DMS79 treated with DMSO at 0.1 percent for 48 hours (cell line): ENCODE results near the gene SDHA.
"Not testable (repeated sequence)": the region's sequence is repeated elsewhere in the genome, so short reads cannot be mapped to it uniquely, and the experiment has no call there.

Source experiments
- DNase-seq: peaks from one replicate; lab custom pipeline; 2025; lab: John Stamatoyannopoulos, UW

Gene SDHA

DNA sequence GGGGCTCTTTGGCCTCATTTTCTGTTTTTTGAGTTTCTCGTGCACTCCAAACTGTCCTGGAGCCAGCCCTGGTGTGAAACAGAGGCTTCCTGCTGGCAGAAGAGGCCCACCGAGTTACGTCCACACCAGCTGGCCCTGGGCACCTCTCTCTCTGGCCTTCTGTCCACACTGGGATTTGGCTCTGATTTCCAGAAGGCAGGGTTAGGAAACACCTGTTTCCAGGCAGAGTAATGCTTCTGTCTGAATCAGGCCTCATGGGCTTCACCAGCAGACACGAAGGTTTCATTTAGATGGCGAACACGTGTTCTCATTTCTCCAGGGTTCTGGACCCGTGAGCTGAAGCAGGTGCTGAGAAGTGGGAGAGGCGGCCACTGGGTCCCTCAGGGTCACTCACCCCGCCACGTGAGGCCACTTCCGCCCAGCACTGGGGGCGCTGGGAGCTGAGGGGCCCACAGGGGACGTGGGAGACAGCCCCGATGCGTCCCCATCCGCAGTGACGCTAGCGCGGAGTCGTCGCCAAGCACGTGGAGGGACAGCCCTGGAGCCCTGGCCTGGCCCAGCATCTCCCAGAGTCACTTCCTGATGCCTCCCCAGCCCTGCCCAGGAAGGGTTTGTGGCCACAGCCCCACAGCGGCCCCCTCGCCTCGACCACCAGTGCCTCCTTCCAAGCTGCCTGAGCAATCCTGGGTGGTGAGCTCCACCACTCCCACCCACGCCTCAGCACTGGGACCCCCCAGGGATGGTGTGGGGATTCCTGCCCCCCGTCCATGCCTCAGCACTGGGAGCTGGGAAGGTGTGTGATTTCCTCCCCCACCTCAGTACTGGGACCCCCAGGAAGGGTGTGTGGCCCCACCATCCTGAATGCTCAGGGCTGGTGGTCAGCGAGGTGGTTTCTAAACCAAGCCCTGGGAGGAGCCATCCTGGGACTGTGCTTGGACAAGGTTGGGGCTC lies 31.8 kb upstream of the SDHA start:
- no peak for DNase-seq

DNA sequence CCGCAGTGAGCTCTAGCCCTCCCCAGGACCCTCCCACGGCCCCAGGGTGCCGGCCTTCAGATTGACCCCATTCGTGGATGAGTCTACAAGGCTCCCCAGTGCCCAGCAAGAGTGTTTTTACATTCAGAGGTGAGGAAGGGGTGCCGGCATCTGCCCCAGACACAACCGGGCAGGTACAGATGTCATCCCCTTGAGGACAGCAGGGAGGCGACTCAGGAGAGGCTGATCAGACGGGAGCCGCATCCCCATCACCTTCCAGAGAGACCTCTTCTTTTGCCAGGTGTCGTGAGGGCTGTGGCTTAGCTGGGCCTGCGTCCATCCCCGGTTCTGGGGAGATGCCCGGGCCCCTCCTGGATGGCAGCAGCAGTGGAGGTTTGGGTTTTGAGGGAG lies 31.1 kb upstream of the SDHA start:
- no peak for DNase-seq

DNA sequence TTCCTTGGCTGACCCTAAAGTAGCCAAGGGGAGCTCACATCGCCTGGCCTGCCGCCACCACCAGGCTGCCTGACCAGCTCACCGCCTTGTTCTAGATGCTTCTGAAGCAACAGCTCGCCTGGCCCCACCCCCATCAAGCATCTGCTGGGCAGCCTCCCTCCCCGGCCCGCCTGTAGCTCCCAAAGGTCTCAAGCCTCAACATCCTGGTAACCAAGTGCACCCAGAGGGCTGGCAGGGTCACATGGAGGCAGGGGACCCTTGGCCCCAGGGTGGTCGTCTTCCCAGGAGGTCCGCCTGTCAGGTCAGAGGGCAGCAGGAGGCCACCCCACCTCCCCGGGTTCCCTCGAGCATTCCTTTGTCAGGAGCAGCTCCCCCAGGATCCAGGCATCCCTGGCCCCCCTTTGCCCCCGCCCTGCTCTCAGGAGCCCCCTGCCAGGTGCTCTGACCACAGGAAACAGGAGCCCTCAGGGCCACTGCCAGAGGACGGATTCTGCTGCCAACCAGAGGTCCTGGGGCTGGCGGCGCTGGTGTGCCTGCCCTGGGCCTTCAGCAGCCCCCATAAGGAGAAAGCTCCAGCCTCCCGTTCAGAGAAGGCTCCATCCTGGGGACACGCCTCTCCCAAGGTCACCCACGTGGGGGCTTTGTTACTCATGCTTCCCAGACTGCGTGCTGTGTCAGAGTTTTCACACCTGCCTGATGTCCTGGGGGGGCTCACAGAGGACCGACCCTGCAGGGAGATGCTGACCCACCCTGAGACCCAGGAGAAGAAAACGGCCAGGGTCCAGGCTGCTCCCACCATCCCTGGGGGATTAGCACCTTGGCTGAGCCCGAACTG lies 30.3 kb upstream of the SDHA start:
- no peak for DNase-seq

DNA sequence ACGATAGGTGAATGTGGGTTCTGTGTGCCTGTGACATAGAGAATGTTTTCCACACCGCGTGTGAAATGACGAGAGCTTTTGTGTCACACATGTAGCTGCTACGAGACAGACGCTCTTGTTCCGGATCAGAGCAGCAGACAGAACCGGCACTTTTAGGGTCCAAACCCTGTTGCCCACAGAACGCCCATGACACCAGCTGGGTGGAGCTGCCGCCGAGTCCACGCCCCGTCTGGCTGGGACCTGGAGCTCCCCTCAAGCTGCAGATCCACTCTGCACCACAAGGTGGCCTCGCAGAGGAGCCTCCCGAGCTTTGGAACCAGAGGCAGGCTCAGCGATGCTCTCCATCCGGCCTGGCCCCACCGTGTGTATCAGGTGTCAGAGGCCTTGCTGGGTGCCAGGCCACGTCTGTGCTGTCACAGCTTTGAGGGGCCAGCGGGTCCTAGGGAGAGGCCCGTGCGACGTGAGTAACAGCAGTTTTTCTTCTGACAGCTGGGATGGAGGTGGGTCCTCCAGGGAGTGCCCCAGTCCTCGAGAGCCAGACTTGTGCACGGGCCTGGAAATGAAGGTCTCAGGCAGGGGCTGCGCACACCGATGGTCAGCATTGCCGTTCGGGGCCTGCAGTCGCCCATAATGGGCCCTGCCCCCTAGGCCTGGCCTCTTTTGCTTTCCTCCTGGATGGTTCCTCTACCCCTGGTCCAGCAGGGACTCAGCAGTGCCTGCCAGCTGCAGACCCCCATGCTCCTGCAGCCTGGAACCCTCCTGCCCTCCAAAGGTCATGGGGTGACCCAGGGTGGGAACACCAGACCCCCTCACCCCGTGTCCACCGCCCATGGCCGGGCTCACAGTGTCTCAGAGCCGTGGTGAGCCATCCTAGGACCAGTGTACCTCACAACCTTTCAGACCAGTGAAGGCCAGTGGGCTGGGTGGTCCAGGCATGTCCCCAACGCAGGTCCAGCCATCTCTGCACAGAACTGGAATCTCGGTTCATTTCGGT lies 29.3 kb upstream of the SDHA start:
- DNase-seq: peak; percentile 82

DNA sequence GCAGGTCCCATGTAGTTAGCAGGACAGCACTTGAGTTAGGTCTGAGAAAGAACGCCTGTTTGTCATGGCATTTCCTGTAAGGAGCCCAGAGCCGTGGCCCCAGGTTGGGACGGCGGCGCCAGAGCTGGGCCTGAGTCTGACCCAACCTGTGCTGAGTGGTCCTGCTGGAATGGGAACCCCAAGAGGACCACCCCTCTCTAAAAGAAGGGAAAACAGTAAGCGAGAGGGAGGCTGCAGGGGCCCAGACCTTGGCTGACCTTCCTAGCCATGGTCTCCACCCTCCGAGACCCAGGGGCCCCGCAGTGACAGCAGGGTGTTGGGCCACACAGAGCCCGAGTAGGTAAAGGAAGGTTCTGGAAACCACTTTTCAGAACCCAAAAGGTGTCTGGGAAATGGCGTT lies 28.6 kb upstream of the SDHA start:
- no peak for DNase-seq

GRCh38 chr5:189976-190365 lies 28.1 kb upstream of the SDHA start:
- no peak for DNase-seq

- no peak for DNase-seq
These were observed 27.6 kb upstream of the SDHA start for GRCh38 chr5:190366-191035.

DNA sequence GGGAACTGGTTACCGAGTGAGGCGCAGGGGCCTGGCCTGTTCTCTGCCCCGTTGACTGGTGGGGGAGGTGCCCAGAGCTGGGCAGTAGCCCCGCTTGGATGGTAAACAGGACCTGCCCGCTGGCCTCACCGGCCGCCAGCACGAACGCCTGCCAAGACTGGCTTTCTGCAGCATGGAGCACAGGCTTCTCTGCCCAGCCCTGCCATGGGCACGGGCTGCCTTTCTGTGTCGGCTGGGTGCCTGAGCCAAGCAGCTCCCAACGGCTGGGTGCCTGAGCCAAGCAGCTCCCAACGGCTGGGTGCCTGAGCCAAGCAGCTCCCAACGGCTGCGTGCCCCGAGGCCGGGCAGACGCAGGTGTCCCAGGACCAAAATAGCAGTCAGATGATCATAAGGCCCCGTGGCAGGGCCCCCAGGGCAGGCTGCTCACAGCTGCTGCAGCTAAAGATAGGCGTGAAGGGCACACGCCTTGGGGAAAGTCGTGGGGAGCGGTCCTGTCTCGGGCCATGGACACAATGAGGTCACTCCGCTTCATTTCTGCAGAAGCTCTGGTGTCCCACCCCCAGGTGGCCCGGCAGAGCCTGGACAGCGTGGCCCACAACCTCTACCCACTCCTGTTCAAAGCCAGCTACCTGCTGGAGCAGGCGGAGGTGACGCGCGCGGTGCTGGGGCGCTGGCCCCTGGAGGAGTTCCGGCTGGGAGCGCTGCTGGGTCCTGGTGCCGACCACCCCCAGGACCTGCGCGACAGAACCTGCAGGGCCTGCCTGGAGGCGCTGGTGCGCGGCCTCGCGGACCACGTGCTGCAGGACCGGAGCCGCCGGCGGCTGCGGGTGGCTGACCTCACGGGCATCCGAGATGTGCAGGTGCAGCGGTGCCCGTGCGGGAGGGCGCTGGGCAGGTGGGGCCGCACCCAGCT lies 26.8 kb upstream of the SDHA start, which contains the start of gene LRRC14B:
LRRC14B (plus strand) TSS at position 460 of the 913 bp plus-strand sequence; CDS start at position 504, 44 bp downstream.
- peak; percentile 24 for DNase-seq

DNA sequence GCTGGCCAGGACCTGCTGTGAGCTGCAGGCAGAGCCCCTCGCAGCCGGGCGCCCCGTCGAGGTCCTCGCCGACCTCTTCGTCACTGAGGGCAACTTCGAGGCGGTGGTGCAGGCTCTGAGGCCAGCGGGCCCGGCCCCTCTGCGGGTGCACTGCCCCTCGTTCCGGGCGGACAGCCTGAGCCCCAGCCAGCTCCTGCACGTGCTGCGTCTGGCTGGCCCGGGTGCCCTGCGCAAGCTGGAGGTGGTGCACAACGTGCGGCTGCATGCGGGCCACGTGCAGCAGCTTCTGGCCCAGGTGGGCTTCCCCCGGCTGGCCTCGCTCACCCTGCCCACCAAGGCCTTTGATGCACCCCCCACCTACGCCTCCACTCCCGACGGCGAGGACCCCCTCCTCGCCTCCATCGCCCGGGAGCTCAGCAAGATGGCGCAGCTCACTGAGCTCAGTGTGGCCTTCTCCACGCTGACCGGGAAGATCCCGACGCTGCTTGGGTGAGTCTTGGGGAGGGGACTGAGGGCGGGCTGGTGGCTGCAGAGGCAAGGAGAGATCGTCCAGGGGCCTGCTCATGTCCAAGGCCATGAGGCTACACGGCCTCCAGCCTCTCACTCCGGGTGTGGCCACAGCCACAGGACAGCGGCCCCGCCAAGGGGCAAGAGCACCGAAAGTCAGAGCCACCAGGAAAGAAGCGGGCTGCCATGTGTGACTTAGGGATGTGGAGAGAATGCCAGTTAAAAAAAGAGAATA lies 26.0 kb upstream of the SDHA start:
- no peak for DNase-seq

DNA sequence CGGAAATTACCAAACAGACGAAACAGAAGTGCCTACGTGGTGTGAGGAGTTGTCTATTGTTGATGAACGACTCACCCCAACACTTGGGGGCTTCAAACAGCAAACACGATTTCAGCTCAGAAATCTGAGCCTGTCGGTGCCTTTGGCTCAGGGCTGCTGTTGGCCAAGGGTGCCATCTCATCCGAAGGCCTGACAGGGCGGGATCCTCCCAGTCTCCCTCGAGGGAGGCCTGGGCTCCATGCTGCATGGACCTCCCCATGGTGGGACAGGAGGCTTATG lies 25.5 kb upstream of the SDHA start:
- no peak for DNase-seq

DNA sequence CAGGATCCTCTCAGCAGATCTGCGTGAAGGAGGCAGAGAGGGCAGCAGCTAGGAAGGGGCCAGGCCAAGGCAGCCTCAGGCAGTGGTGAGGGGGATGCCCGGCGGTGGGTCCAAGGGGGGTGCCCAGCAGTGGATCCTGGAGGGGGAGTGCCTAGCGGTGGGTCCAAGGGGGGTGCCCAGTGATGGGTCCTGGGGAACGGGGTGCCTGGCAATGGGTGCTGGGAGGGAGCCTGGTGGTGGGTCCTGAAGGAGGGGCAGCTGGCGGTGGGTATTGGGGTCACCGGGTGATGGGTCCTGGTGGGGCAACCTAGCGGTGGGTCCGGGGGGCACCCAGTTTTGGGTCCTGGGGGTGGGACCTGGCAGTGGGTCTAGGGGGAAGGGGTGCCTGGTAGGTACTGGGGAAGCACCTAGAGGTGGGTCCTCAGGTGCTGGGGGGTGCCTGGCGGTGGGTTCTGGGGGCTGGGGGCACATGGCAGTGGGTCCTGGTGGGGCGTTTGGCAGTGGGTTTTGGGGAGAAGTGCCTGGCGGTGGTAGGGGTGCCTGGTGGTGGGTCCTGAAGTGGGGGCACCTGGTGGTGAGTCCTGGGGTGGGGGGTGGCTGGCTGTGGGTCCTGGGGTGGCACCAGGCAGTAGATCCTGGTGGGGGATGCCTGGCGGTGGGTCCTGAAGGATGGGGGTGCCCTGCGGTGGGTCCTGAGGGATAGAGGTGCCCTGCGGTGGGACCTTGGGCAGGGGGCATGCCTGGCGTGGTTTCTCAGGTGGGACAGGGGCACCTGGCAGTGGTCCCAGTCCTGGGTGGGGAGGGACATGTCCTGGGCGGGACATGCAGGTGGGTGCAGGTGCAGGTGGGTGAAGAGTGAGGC lies 24.9 kb upstream of the SDHA start:
- no peak for DNase-seq

GRCh38 chr5:194102-194501 lies 24.0 kb upstream of the SDHA start:
- no peak for DNase-seq

GRCh38 chr5:194603-195209 lies 23.4 kb upstream of the SDHA start:
- no peak for DNase-seq

- DNase-seq: no peak
These were observed 22.5 kb upstream of the SDHA start for GRCh38 chr5:195401-196160.

DNA sequence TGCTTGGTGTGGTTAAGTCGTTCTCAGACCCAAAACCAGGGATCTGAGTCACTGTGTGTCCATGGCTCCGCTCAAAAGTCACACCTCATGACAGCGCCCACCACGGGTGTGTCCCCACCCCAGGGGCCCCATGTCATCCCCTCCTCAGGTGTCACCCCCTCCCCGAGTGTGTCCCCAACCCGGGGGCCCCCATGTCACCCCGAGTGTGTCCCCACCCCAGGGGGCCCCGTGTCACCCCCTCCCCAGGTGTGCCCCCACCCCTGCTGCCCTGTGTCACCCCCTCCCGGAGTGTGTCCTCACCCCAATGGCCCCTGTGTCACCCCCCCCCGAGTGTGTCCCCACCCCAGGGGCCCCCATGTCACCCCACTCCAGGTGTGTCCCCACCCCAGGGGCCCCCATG lies 21.8 kb upstream of the SDHA start:
- DNase-seq: no peak

DNA sequence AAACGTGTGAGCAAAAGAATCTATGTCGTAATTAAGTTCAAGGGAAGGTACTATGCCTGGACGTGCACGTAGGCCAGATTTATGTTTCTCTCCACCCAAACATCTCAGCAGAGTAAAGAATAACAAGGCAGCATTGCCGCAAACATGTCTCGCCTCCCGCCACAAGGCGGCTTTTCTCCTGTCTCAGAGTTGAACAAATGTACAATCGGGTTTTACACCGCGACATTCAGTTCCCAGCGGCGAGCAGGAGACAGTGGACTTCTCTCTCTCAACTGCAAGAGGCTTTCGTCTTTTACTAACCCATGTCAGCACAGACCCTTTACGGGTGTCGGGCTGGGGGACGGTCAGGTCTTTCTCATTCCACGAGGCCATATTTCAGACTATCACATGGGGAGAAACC lies 21.1 kb upstream of the SDHA start:
- not testable (repeated sequence) for DNase-seq

GRCh38 chr5:197892-198489 lies 20.1 kb upstream of the SDHA start:
- no peak for DNase-seq
